ENCODE results near the gene ANAPC10. TPM values are rescaled to one million over a fixed set of nuclear protein-coding genes. Genes with fewer than 3 reads are reported as not detected.

Gene ANAPC10
- total RNA-seq, 3 donors from 2014 or later (not counting 1 experiment from before 2014, with no cell fraction given): 27.9 to 37.7 (median 37.7) TPM

DNA sequence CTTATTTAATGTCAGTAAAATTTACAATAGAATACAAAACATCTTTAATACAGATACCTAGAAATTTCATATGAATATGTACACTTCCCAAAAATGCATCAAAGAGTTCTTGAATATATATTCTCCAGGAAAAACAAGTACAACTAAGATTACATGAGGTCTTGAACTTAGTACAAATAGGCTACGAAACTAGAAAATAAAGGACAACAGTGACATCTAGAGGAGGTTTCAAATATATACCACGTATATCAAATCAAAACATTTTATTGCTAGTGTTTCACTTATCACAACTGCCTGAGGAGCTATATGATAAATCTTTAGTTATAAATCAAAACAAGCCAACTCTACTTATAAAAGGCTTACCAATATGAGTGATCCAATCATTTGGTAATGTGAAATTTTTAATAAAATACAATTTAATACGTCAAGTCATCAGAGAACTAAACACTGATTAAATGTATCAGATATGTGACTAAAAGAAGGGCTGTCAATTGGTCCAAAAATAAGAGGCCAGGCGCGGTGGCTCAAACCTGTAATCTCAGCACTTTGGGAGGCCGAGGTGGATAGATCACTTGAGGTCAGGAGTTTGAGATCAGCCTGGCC is 36.6 kb downstream of the ANAPC10 start:
- 98% methylated on average over 4 of the region's 6 CpGs for WGBS (ENCODE audit: insufficient coverage)
- H3K27me3 Mint-ChIP-seq (ENCODE audit: low read depth in 2 of 2): no peaks in the 10 kb centered on the region

DNA sequence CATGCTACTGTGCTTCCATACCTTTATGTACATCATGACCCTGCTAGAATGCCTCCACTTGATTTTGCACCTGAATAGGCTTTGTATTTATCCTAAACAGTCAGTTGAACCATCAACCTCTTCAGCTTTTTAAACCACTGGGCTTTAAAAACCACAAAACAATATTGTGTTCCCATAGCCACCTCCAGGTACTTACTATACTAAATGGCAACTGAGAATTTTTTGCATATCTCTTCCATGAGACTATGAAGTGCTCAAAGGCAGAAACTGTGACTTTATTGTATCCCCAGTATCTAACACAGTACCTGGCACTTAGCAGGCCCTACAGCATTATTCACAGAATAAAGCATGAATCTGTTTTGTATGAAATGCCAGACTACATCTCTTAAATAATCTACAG is 39.7 kb downstream of the ANAPC10 start:
- H3K9me3 Mint-ChIP-seq: no peaks in the 10 kb centered on the region

More for the DNA sequence above, 36.6 kb downstream of the ANAPC10 start:
- Histone ChIP-seq H3K4me3 (ENCODE audit: low read length) (no peak overlapping the region), H3K27ac (ENCODE audit: low read length) (no peak overlapping the region), H3K9me3 (ENCODE audit: control insufficient read depth, insufficient read depth, low read length) (no peaks in the 10 kb centered on the region), H3K27me3 (ENCODE audit: control insufficient read depth, insufficient read depth, low read length) (no peaks in the 10 kb centered on the region), H3K36me3 (ENCODE audit: control insufficient read depth, insufficient read depth, low read length) (peaks cover 3% of the 10 kb centered on the region), H3K4me1 (ENCODE audit: control insufficient read depth, insufficient read depth, low read length) (no peaks in the 10 kb centered on the region)
- TF ChIP-seq, protein P1, sequence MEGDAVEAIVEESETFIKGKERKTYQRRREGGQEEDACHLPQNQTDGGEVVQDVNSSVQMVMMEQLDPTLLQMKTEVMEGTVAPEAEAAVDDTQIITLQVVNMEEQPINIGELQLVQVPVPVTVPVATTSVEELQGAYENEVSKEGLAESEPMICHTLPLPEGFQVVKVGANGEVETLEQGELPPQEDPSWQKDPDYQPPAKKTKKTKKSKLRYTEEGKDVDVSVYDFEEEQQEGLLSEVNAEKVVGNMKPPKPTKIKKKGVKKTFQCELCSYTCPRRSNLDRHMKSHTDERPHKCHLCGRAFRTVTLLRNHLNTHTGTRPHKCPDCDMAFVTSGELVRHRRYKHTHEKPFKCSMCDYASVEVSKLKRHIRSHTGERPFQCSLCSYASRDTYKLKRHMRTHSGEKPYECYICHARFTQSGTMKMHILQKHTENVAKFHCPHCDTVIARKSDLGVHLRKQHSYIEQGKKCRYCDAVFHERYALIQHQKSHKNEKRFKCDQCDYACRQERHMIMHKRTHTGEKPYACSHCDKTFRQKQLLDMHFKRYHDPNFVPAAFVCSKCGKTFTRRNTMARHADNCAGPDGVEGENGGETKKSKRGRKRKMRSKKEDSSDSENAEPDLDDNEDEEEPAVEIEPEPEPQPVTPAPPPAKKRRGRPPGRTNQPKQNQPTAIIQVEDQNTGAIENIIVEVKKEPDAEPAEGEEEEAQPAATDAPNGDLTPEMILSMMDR (IDR thresholded peaks at IDR 0.05): peak; percentile 74
- H3K36me3 Mint-ChIP-seq: no peaks in the 10 kb centered on the region
- intact Hi-C loops (cut with micrococcal nuclease): loop anchor here (1.0 kb wide), 1 partner anchor 887 kb away; no protein-coding TSS in a partner anchor
- DNase-seq (peak in 1 of 2 donors; percentile 67), ATAC-seq (peak; percentile 62 to 73 (median 66))
- no peak overlapping the region for H3K4me3 Mint-ChIP-seq
- H3K27ac Mint-ChIP-seq: no peak overlapping the region
- H3K9me3 Mint-ChIP-seq: no peaks in the 10 kb centered on the region
- peaks cover 13 to 20% of the 10 kb centered on the region in 2 donors for H3K4me1 Mint-ChIP-seq

DNA sequence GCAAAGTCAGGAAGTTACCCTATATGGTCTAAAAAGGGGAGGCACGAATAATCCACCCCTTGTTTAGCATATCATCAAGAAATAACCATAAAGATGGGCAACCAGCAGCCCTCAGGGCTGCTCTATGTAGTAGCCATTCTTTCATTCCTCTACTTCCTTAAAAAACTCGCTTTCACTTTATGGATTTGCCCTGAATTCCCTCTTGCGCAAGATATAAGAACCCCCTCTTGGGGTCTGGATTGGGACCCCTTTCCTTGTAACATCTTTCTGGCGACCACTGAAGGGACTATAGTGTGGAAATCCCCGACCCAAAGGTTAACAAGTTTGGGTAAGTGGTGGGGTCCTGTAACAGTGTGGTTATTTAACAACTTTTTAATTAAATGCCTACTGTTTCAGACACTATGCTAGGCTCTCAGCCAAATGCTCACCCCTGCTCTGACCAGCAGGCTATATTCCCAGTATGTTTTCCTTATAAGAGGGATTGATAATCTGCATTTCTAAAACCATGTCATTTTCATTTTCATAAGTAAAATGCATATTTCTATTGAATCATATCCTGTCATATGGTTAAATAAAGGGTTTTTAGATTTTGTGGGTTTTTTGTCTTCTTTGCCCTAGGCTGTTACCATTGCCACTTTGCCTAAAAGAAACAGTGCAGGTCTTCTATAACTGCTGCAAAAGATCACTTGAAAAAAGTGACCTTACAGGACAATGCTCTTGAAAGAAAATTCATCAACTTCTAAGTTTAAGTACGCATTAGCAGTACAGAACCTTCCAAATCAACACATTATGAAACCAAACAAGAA is 41.5 kb downstream of the ANAPC10 start:
- peak overlapping the region; percentile 63 to 73 for H3K27ac Mint-ChIP-seq
- DNase-seq: no peak
- ATAC-seq: peak; percentile 39 to 66 (median 56)
- Histone ChIP-seq H3K4me1 (ENCODE audit: control insufficient read depth, insufficient read depth, low read length) (peaks cover 3% of the 10 kb centered on the region), H3K27ac (ENCODE audit: low read length) (no peak overlapping the region), H3K4me3 (ENCODE audit: low read length) (no peak overlapping the region), H3K36me3 (ENCODE audit: control insufficient read depth, insufficient read depth, low read length) (no peaks in the 10 kb centered on the region), H3K27me3 (ENCODE audit: control insufficient read depth, insufficient read depth, low read length) (no peaks in the 10 kb centered on the region), H3K9me3 (ENCODE audit: control insufficient read depth, insufficient read depth, low read length) (no peaks in the 10 kb centered on the region)
- H3K36me3 Mint-ChIP-seq: no peaks in the 10 kb centered on the region
- no peaks in the 10 kb centered on the region for H3K9me3 Mint-ChIP-seq
- H3K27me3 Mint-ChIP-seq (ENCODE audit: low read depth in 2 of 2): no peaks in the 10 kb centered on the region
- TF ChIP-seq, protein P1 (IDR thresholded peaks at IDR 0.05): no peak
- WGBS (ENCODE audit: insufficient coverage): 86% methylated on average over 6 of the region's 6 CpGs
- no peak overlapping the region for H3K4me3 Mint-ChIP-seq
- intact Hi-C loops (cut with micrococcal nuclease): no loop called here
- H3K4me1 Mint-ChIP-seq: peaks cover 26 to 37% of the 10 kb centered on the region in 2 donors

More for the DNA sequence above, 39.7 kb downstream of the ANAPC10 start:
- Histone ChIP-seq H3K9me3 (ENCODE audit: control insufficient read depth, insufficient read depth, low read length) (no peaks in the 10 kb centered on the region), H3K4me3 (ENCODE audit: low read length) (no peak overlapping the region), H3K4me1 (ENCODE audit: control insufficient read depth, insufficient read depth, low read length) (peaks cover 3% of the 10 kb centered on the region), H3K36me3 (ENCODE audit: control insufficient read depth, insufficient read depth, low read length) (no peaks in the 10 kb centered on the region), H3K27me3 (ENCODE audit: control insufficient read depth, insufficient read depth, low read length) (no peaks in the 10 kb centered on the region), H3K27ac (ENCODE audit: low read length) (no peak overlapping the region)
- intact Hi-C loops (cut with micrococcal nuclease): no loop called here
- peak overlapping the region in 1 of 2 donors; percentile 63 for H3K27ac Mint-ChIP-seq
- no peaks in the 10 kb centered on the region for H3K27me3 Mint-ChIP-seq (ENCODE audit: low read depth in 2 of 2)
- DNase-seq (no peak), ATAC-seq (no peak)
- no peak overlapping the region for H3K4me3 Mint-ChIP-seq
- H3K36me3 Mint-ChIP-seq: no peaks in the 10 kb centered on the region
- TF ChIP-seq, protein P1 (IDR thresholded peaks at IDR 0.05): no peak
- H3K4me1 Mint-ChIP-seq: peaks cover 26 to 37% of the 10 kb centered on the region in 2 donors
